ENCODE data around the gene FGF21. TPM values are rescaled to one million over a fixed set of nuclear protein-coding genes. Genes with fewer than 3 reads are reported as not detected.
"Not testable (repeated sequence)": the region's sequence is repeated elsewhere in the genome, so short reads cannot be mapped to it uniquely, and the experiment has no call there.

The FGF21 gene
- total RNA-seq, 4 donors from 2014 or later, result not detected

GRCh38 chr19:48756212-48756611, 888 bp downstream of the FGF21 start:
- Histone ChIP-seq H3K27me3 (peaks cover 3% of the 10 kb centered on the region), H3K27ac (no peak overlapping the region), H3K4me1 (peaks cover 21% of the 10 kb centered on the region), H3K9me3 (no peaks in the 10 kb centered on the region), H3K36me3 (no peaks in the 10 kb centered on the region), H3K4me3 (no peak overlapping the region)
- WGBS, result 92% methylated on average over 2 of the region's 11 CpGs
- no peak for TF ChIP-seq POLR2AphosphoS5 (IDR thresholded peaks at IDR 0.05)
- TF ChIP-seq CTCF (IDR thresholded peaks at IDR 0.05), result no peak
- no peak for TF ChIP-seq POLR2A (IDR thresholded peaks at IDR 0.05)
- no peak for TF ChIP-seq EP300 (IDR thresholded peaks at IDR 0.05)
- no peak for DNase-seq (ENCODE audit: low spot score in 2 of 2)

GRCh38 chr19:48756686-48757085, 1.4 kb downstream of the FGF21 start:
- TF ChIP-seq EP300 (IDR thresholded peaks at IDR 0.05) (no peak), POLR2AphosphoS5 (IDR thresholded peaks at IDR 0.05) (no peak), CTCF (IDR thresholded peaks at IDR 0.05) (no peak), POLR2A (IDR thresholded peaks at IDR 0.05) (no peak)
- Histone ChIP-seq H3K4me1 (peaks cover 20% of the 10 kb centered on the region), H3K4me3 (no peak overlapping the region), H3K9me3 (no peaks in the 10 kb centered on the region), H3K36me3 (no peaks in the 10 kb centered on the region), H3K27me3 (peaks cover 3% of the 10 kb centered on the region), H3K27ac (no peak overlapping the region)
- WGBS, result 73% methylated on average over 3 of the region's 9 CpGs
- DNase-seq (ENCODE audit: low spot score in 2 of 2), result no peak

- no peak for DNase-seq (ENCODE audit: low spot score in 2 of 2)
- 83% methylated on average over 11 of the region's 12 CpGs for WGBS
- H3K9me3 ChIP-seq, result no peaks in the 10 kb centered on the region
Measured at GRCh38 chr19:48757089-48757675, 1.9 kb downstream of the FGF21 start.

GRCh38 chr19:48757741-48758144, 2.4 kb downstream of the FGF21 start:
- Histone ChIP-seq H3K27ac (no peak overlapping the region), H3K4me1 (peaks cover 9% of the 10 kb centered on the region), H3K27me3 (peaks cover 3% of the 10 kb centered on the region), H3K36me3 (no peaks in the 10 kb centered on the region), H3K9me3 (no peaks in the 10 kb centered on the region), H3K4me3 (no peak overlapping the region)
- 100% methylated on average over 2 of the region's 14 CpGs for WGBS
- no peak for DNase-seq (ENCODE audit: low spot score in 2 of 2)
- TF ChIP-seq POLR2A (IDR thresholded peaks at IDR 0.05) (no peak), CTCF (IDR thresholded peaks at IDR 0.05) (no peak), EP300 (IDR thresholded peaks at IDR 0.05) (no peak), POLR2AphosphoS5 (IDR thresholded peaks at IDR 0.05) (no peak)

More at GRCh38 chr19:48757089-48757675, 1.9 kb downstream of the FGF21 start:
- TF ChIP-seq POLR2A (IDR thresholded peaks at IDR 0.05), result no peak
- TF ChIP-seq CTCF (IDR thresholded peaks at IDR 0.05), result no peak
- no peak for TF ChIP-seq POLR2AphosphoS5 (IDR thresholded peaks at IDR 0.05)
- no peak for TF ChIP-seq EP300 (IDR thresholded peaks at IDR 0.05)
- H3K27me3 ChIP-seq, result peaks cover 3% of the 10 kb centered on the region
- H3K36me3 ChIP-seq, result no peaks in the 10 kb centered on the region
- peaks cover 15% of the 10 kb centered on the region for H3K4me1 ChIP-seq
- no peak overlapping the region for H3K4me3 ChIP-seq
- H3K27ac ChIP-seq, result no peak overlapping the region

- Histone ChIP-seq H3K4me1 (peaks cover 2% of the 10 kb centered on the region), H3K9me3 (no peaks in the 10 kb centered on the region), H3K27me3 (peaks cover 3% of the 10 kb centered on the region), H3K27ac (peak overlapping the region; percentile 8), H3K36me3 (no peaks in the 10 kb centered on the region), H3K4me3 (no peak overlapping the region)
- no peak for DNase-seq (ENCODE audit: low spot score in 2 of 2)
- TF ChIP-seq CTCF (IDR thresholded peaks at IDR 0.05) (no peak), POLR2A (IDR thresholded peaks at IDR 0.05) (no peak), EP300 (IDR thresholded peaks at IDR 0.05) (no peak), POLR2AphosphoS5 (IDR thresholded peaks at IDR 0.05) (no peak)
- 72% methylated on average over 14 of the region's 16 CpGs for WGBS
Measured at GRCh38 chr19:48760504-48761205, 5.3 kb downstream of the FGF21 start.

- H3K9me3 ChIP-seq; H3K36me3 ChIP-seq; H3K27ac ChIP-seq; H3K27me3 ChIP-seq; H3K4me3 ChIP-seq; DNase-seq (ENCODE audit: low spot score in 2 of 2); H3K4me1 ChIP-seq: not testable (repeated sequence)
- WGBS, result 43% methylated on average over 5 of the region's 5 CpGs
Measured at GRCh38 chr19:48765816-48766215, 10.5 kb downstream of the FGF21 start.

- H3K27ac ChIP-seq; H3K36me3 ChIP-seq; H3K4me3 ChIP-seq; H3K9me3 ChIP-seq; DNase-seq (ENCODE audit: low spot score in 2 of 2); H3K27me3 ChIP-seq: not testable (repeated sequence)
- 45% methylated on average over 6 of the region's 6 CpGs for WGBS
- peaks cover 13% of the 10 kb centered on the region for H3K4me1 ChIP-seq
Measured at GRCh38 chr19:48768171-48768753, 12.9 kb downstream of the FGF21 start.
